Measurements from ENCODE around the gene CAMTA1.
"Not testable (repeated sequence)": the region's sequence is repeated elsewhere in the genome, so short reads cannot be mapped to it uniquely, and the experiment has no call there.

CAMTA1 gene

GRCh38 chr1:7407544-7407895, 622.3 kb downstream of the CAMTA1 start:
- no peak overlapping the region for H3K27ac ChIP-seq (ENCODE audit: poor library complexity, severe bottlenecking)
- ATAC-seq (ENCODE audit: low read depth) (no peak), DNase-seq (ENCODE audit: low spot score) (no peak)
- peaks cover 3% of the 10 kb centered on the region for H3K4me1 ChIP-seq (ENCODE audit: insufficient read depth, poor library complexity, severe bottlenecking)
- no peak for TF ChIP-seq CTCF (IDR thresholded peaks at IDR 0.05; ENCODE audit: poor library complexity, severe bottlenecking)
- H3K27me3 ChIP-seq (ENCODE audit: insufficient read depth, poor library complexity, severe bottlenecking), result no peaks in the 10 kb centered on the region
- no peak overlapping the region for H3K4me3 ChIP-seq (ENCODE audit: severe bottlenecking)
- no peaks in the 10 kb centered on the region for H3K36me3 ChIP-seq (ENCODE audit: low read depth)
- no peaks in the 10 kb centered on the region for H3K9me3 ChIP-seq (ENCODE audit: severe bottlenecking)

GRCh38 chr1:7407980-7408770, 622.9 kb downstream of the CAMTA1 start:
- H3K4me1 ChIP-seq (ENCODE audit: insufficient read depth, poor library complexity, severe bottlenecking), result no peaks in the 10 kb centered on the region
- H3K36me3 ChIP-seq (ENCODE audit: low read depth), result no peaks in the 10 kb centered on the region
- no peak overlapping the region for H3K27ac ChIP-seq (ENCODE audit: poor library complexity, severe bottlenecking)
- H3K4me3 ChIP-seq (ENCODE audit: severe bottlenecking), result no peak overlapping the region
- TF ChIP-seq CTCF (IDR thresholded peaks at IDR 0.05; ENCODE audit: poor library complexity, severe bottlenecking), result no peak
- no peak for DNase-seq (ENCODE audit: low spot score)
- no peaks in the 10 kb centered on the region for H3K9me3 ChIP-seq (ENCODE audit: severe bottlenecking)
- H3K27me3 ChIP-seq (ENCODE audit: insufficient read depth, poor library complexity, severe bottlenecking), result no peaks in the 10 kb centered on the region
- no peak for ATAC-seq (ENCODE audit: low read depth)

GRCh38 chr1:7408771-7409150, 623.5 kb downstream of the CAMTA1 start:
- Histone ChIP-seq H3K4me1 (ENCODE audit: insufficient read depth, poor library complexity, severe bottlenecking) (no peaks in the 10 kb centered on the region), H3K9me3 (ENCODE audit: severe bottlenecking) (no peaks in the 10 kb centered on the region), H3K27ac (ENCODE audit: poor library complexity, severe bottlenecking) (no peak overlapping the region), H3K4me3 (ENCODE audit: severe bottlenecking) (no peak overlapping the region), H3K27me3 (ENCODE audit: insufficient read depth, poor library complexity, severe bottlenecking) (no peaks in the 10 kb centered on the region), H3K36me3 (ENCODE audit: low read depth) (no peaks in the 10 kb centered on the region)
- ATAC-seq (ENCODE audit: low read depth) (no peak), DNase-seq (ENCODE audit: low spot score) (no peak)
- TF ChIP-seq CTCF (IDR thresholded peaks at IDR 0.05; ENCODE audit: poor library complexity, severe bottlenecking), result no peak

GRCh38 chr1:7409278-7409677, 624.0 kb downstream of the CAMTA1 start:
- Histone ChIP-seq H3K36me3 (ENCODE audit: low read depth) (no peaks in the 10 kb centered on the region), H3K9me3 (ENCODE audit: severe bottlenecking) (no peaks in the 10 kb centered on the region), H3K4me3 (ENCODE audit: severe bottlenecking) (no peak overlapping the region), H3K27me3 (ENCODE audit: insufficient read depth, poor library complexity, severe bottlenecking) (no peaks in the 10 kb centered on the region), H3K4me1 (ENCODE audit: insufficient read depth, poor library complexity, severe bottlenecking) (no peaks in the 10 kb centered on the region), H3K27ac (ENCODE audit: poor library complexity, severe bottlenecking) (no peak overlapping the region)
- DNase-seq (ENCODE audit: low spot score) (no peak), ATAC-seq (ENCODE audit: low read depth) (no peak)
- no peak for TF ChIP-seq CTCF (IDR thresholded peaks at IDR 0.05; ENCODE audit: poor library complexity, severe bottlenecking)

- no peak overlapping the region for H3K27ac ChIP-seq (ENCODE audit: poor library complexity, severe bottlenecking)
- ATAC-seq (ENCODE audit: low read depth) (no peak), DNase-seq (ENCODE audit: low spot score) (no peak)
- no peaks in the 10 kb centered on the region for H3K9me3 ChIP-seq (ENCODE audit: severe bottlenecking)
- H3K27me3 ChIP-seq (ENCODE audit: insufficient read depth, poor library complexity, severe bottlenecking), result no peaks in the 10 kb centered on the region
- no peak overlapping the region for H3K4me3 ChIP-seq (ENCODE audit: severe bottlenecking)
- no peaks in the 10 kb centered on the region for H3K4me1 ChIP-seq (ENCODE audit: insufficient read depth, poor library complexity, severe bottlenecking)
- H3K36me3 ChIP-seq (ENCODE audit: low read depth), result no peaks in the 10 kb centered on the region
- no peak for TF ChIP-seq CTCF (IDR thresholded peaks at IDR 0.05; ENCODE audit: poor library complexity, severe bottlenecking)
Measured at GRCh38 chr1:7410156-7410555, 624.9 kb downstream of the CAMTA1 start.

GRCh38 chr1:7417618-7418017, 632.4 kb downstream of the CAMTA1 start:
- not testable (repeated sequence) for H3K4me3 ChIP-seq (ENCODE audit: severe bottlenecking); H3K36me3 ChIP-seq (ENCODE audit: low read depth); H3K27me3 ChIP-seq (ENCODE audit: insufficient read depth, poor library complexity, severe bottlenecking); H3K9me3 ChIP-seq (ENCODE audit: severe bottlenecking); H3K4me1 ChIP-seq (ENCODE audit: insufficient read depth, poor library complexity, severe bottlenecking); ATAC-seq (ENCODE audit: low read depth); H3K27ac ChIP-seq (ENCODE audit: poor library complexity, severe bottlenecking)
- DNase-seq (ENCODE audit: low spot score), result peak; percentile 11

Data from RWPE2 (cell line).